ENCODE data around the gene AGBL4.

DNA sequence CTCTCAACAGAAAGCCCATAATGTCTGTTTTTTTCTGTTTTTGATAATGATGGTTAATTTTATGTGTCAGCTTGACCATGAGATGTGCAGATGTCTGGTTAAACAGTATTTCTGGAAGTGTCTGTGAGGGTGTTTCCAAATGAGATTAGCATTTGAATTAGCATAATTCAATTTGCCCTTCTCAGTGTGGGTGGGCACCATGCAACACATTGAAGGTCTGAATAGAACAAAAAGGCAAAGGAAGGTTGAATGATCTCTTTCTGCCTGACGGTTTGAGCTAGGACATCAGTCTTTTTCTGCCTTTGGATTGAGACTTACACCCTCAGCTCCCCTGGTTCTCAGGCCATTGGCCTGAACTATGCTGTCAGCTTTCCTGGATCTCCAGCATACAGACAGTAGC is 1516.9 kb downstream of the AGBL4 start:
- TF ChIP-seq EZH2 (IDR thresholded peaks at IDR 0.05; ENCODE audit: low read length, unreplicated experiment) = no peak
- TF ChIP-seq, protein P1, sequence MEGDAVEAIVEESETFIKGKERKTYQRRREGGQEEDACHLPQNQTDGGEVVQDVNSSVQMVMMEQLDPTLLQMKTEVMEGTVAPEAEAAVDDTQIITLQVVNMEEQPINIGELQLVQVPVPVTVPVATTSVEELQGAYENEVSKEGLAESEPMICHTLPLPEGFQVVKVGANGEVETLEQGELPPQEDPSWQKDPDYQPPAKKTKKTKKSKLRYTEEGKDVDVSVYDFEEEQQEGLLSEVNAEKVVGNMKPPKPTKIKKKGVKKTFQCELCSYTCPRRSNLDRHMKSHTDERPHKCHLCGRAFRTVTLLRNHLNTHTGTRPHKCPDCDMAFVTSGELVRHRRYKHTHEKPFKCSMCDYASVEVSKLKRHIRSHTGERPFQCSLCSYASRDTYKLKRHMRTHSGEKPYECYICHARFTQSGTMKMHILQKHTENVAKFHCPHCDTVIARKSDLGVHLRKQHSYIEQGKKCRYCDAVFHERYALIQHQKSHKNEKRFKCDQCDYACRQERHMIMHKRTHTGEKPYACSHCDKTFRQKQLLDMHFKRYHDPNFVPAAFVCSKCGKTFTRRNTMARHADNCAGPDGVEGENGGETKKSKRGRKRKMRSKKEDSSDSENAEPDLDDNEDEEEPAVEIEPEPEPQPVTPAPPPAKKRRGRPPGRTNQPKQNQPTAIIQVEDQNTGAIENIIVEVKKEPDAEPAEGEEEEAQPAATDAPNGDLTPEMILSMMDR (conservative IDR thresholded peaks at IDR 0.05; ENCODE audit: low read depth, low read length) = no peak
